ENCODE results near the gene NUP88. TPM values are rescaled to one million over a fixed set of nuclear protein-coding genes. Genes with fewer than 3 reads are reported as not detected.

NUP88 gene
- total and polyA plus RNA-seq, 8 donors: 13.1 to 41.0 (median 24.8) TPM

GRCh38 chr17:5464717-5465507 is 45.5 kb upstream of the NUP88 start:
- WGBS, 2 donors: 87 to 89% methylated on average over 10 of the region's 10 CpGs

GRCh38 chr17:5446786-5447185 is 27.3 kb upstream of the NUP88 start:
- TF ChIP-seq CTCF (IDR thresholded peaks at IDR 0.05): no peak
- H3K36me3 ChIP-seq: peaks cover 0 to 34% (median 0%) of the 10 kb centered on the region in 3 donors
- no peaks in the 10 kb centered on the region for H3K4me1 ChIP-seq
- 78 to 84% methylated on average over 8 of the region's 8 CpGs for WGBS, 2 donors
- no peak for FAIRE-seq
- intact Hi-C loops (cut with DNase I): no loop called here
- H3K27me3 ChIP-seq: no peaks in the 10 kb centered on the region
- DNase-seq: no peak
- no peak overlapping the region for H3K27ac ChIP-seq
- H3K9me3 ChIP-seq: no peaks in the 10 kb centered on the region
- no peak for ATAC-seq
- H3K4me3 ChIP-seq: no peak overlapping the region

More at GRCh38 chr17:5464717-5465507, 45.5 kb upstream of the NUP88 start:
- no peaks in the 10 kb centered on the region for H3K9me3 ChIP-seq
- FAIRE-seq (no peak), DNase-seq (no peak), ATAC-seq (no peak)
- intact Hi-C loops (cut with DNase I): no loop called here
- TF ChIP-seq CTCF (IDR thresholded peaks at IDR 0.05): no peak
- H3K4me3 ChIP-seq: no peak overlapping the region
- H3K27ac ChIP-seq: no peak overlapping the region
- H3K27me3 ChIP-seq: no peaks in the 10 kb centered on the region
- peaks cover 0 to 2% (median 0%) of the 10 kb centered on the region in 3 donors for H3K36me3 ChIP-seq
- H3K4me1 ChIP-seq: peaks cover 0 to 12% (median 3%) of the 10 kb centered on the region in 3 donors

- H3K4me3 ChIP-seq: no peak overlapping the region
- H3K9me3 ChIP-seq: no peaks in the 10 kb centered on the region
- WGBS, 2 donors: 93 to 94% methylated on average over 22 of the region's 22 CpGs
- H3K36me3 ChIP-seq: peaks cover 0 to 21% (median 0%) of the 10 kb centered on the region in 3 donors
- peaks cover 0 to 6% (median 3%) of the 10 kb centered on the region in 3 donors for H3K4me1 ChIP-seq
- ATAC-seq (no peak), FAIRE-seq (no peak), DNase-seq (peak in 1 of 6 donors; percentile 62)
- no peak for TF ChIP-seq CTCF (IDR thresholded peaks at IDR 0.05)
- no peaks in the 10 kb centered on the region for H3K27me3 ChIP-seq
- H3K27ac ChIP-seq: no peak overlapping the region
- intact Hi-C loops (cut with DNase I): no loop called here
Observed at GRCh38 chr17:5444209-5444608, 24.7 kb upstream of the NUP88 start.

- peaks cover 0 to 6% (median 3%) of the 10 kb centered on the region in 3 donors for H3K4me1 ChIP-seq
- no peak for TF ChIP-seq CTCF (IDR thresholded peaks at IDR 0.05)
- FAIRE-seq: no peak
- H3K9me3 ChIP-seq: no peaks in the 10 kb centered on the region
- ATAC-seq: no peak
- 92 to 95% methylated on average over 6 of the region's 6 CpGs for WGBS, 2 donors
- no peak for DNase-seq
- no peak overlapping the region for H3K4me3 ChIP-seq
- intact Hi-C loops (cut with DNase I): no loop called here
- no peak overlapping the region for H3K27ac ChIP-seq
- H3K36me3 ChIP-seq: peaks cover 0 to 21% (median 0%) of the 10 kb centered on the region in 3 donors
- H3K27me3 ChIP-seq: no peaks in the 10 kb centered on the region
Observed at GRCh38 chr17:5443728-5444127, 24.3 kb upstream of the NUP88 start.

- WGBS, 2 donors: 8 to 19% methylated on average over 1 of the region's 1 CpG
- Histone ChIP-seq H3K9me3 (no peaks in the 10 kb centered on the region), H3K27ac (peak overlapping the region; percentile 39 to 80 (median 60)), H3K27me3 (no peaks in the 10 kb centered on the region), H3K4me3 (peak overlapping the region in 3 of 4 donors; percentile 80 to 100 (median 93)), H3K36me3 (peaks cover 0 to 13% (median 3%) of the 10 kb centered on the region in 3 donors), H3K4me1 (peaks cover 6 to 11% (median 6%) of the 10 kb centered on the region in 3 donors)
- intact Hi-C loops (cut with DNase I): no loop called here
- ATAC-seq (no peak), DNase-seq (no peak), FAIRE-seq (no peak)
- peak in 2 of 4 donors; percentile 0 to 6 for TF ChIP-seq CTCF (IDR thresholded peaks at IDR 0.05)
Observed at GRCh38 chr17:5439446-5439764, 19.9 kb upstream of the NUP88 start.
